ENCODE results near the gene MPPED1.

Gene MPPED1

GRCh38 chr22:43434928-43435311, 23.1 kb downstream of the MPPED1 start:
- no peak overlapping the region for H3K4me3 ChIP-seq (replicated peaks; ENCODE audit: low read depth, low read length)
- no peak for TF ChIP-seq CTCF (IDR thresholded peaks at IDR 0.05; ENCODE audit: low read depth, low read length, missing control alignments)
- DNase-seq (ENCODE audit: extremely low read depth, low read depth): no peak

GRCh38 chr22:43435851-43436811, 24.3 kb downstream of the MPPED1 start:
- DNase-seq (ENCODE audit: extremely low read depth, low read depth): no peak
- H3K4me3 ChIP-seq (replicated peaks; ENCODE audit: low read depth, low read length): no peak overlapping the region
- no peak for TF ChIP-seq CTCF (IDR thresholded peaks at IDR 0.05; ENCODE audit: low read depth, low read length, missing control alignments)

GRCh38 chr22:43436868-43437267, 25.1 kb downstream of the MPPED1 start:
- no peak for TF ChIP-seq CTCF (IDR thresholded peaks at IDR 0.05; ENCODE audit: low read depth, low read length, missing control alignments)
- DNase-seq (ENCODE audit: extremely low read depth, low read depth): no peak
- H3K4me3 ChIP-seq (replicated peaks; ENCODE audit: low read depth, low read length): no peak overlapping the region

- no peak for TF ChIP-seq CTCF (IDR thresholded peaks at IDR 0.05; ENCODE audit: low read depth, low read length, missing control alignments)
- no peak overlapping the region for H3K4me3 ChIP-seq (replicated peaks; ENCODE audit: low read depth, low read length)
- no peak for DNase-seq (ENCODE audit: extremely low read depth, low read depth)
These were observed 26.2 kb downstream of the MPPED1 start for GRCh38 chr22:43437871-43438475.

GRCh38 chr22:43438666-43439347, 27.0 kb downstream of the MPPED1 start:
- no peak for DNase-seq (ENCODE audit: extremely low read depth, low read depth)
- no peak overlapping the region for H3K4me3 ChIP-seq (replicated peaks; ENCODE audit: low read depth, low read length)
- TF ChIP-seq CTCF (IDR thresholded peaks at IDR 0.05; ENCODE audit: low read depth, low read length, missing control alignments): no peak

- DNase-seq (ENCODE audit: extremely low read depth, low read depth): no peak
- no peak overlapping the region for H3K4me3 ChIP-seq (replicated peaks; ENCODE audit: low read depth, low read length)
- no peak for TF ChIP-seq CTCF (IDR thresholded peaks at IDR 0.05; ENCODE audit: low read depth, low read length, missing control alignments)
These were observed 27.7 kb downstream of the MPPED1 start for GRCh38 chr22:43439368-43440103.

Measured in HFF-Myc (cell line).